ENCODE results near the gene TAS2R8.

TAS2R8 gene

GRCh38 chr12:10826258-10826657, 19.2 kb upstream of the TAS2R8 start, which contains the start of gene TAS2R10:
TAS2R10 (minus strand) TSS chr12:10826358; CDS start chr12:10826269, 89 bp downstream.
- Histone ChIP-seq H2AFZ (ENCODE audit: low read length) (no peak within 1 kb of the TSS), H4K20me1 (ENCODE audit: insufficient read depth, low read length) (no peaks in the 10 kb centered on the region), H3K4me2 (ENCODE audit: low read length) (no peak within 1 kb of the TSS), H3K4me3 (ENCODE audit: low read depth, low read length, poor library complexity, severe bottlenecking) (no peak within 1 kb of the TSS), H3K9ac (ENCODE audit: low read length) (no peak within 1 kb of the TSS), H3K27ac (ENCODE audit: low read depth, low read length, poor library complexity, severe bottlenecking) (no peak within 1 kb of the TSS), H3F3A (ENCODE audit: insufficient read depth, low read length) (no peaks in the 10 kb centered on the region), H3K79me2 (ENCODE audit: insufficient read depth, low read length) (no peaks in the 10 kb centered on the region), H3K4me1 (ENCODE audit: insufficient read depth, low read length, severe bottlenecking) (no peaks in the 10 kb centered on the region), H3K27me3 (ENCODE audit: insufficient read depth, low read length) (no peaks in the 10 kb centered on the region), H3K9me3 (ENCODE audit: low read length) (no peaks in the 10 kb centered on the region), H3K9me2 (ENCODE audit: low read depth, low read length) (no peaks in the 10 kb centered on the region; the same call in 1 of the 2 replicates), H3K36me3 (ENCODE audit: insufficient read depth, low read length) (no peaks in the 10 kb centered on the region)
- TF ChIP-seq EZH2 (IDR thresholded peaks at IDR 0.05; ENCODE audit: borderline replicate concordance, low read length) (no peak), CTCF (IDR thresholded peaks at IDR 0.05; ENCODE audit: low read length) (no peak)

DNA sequence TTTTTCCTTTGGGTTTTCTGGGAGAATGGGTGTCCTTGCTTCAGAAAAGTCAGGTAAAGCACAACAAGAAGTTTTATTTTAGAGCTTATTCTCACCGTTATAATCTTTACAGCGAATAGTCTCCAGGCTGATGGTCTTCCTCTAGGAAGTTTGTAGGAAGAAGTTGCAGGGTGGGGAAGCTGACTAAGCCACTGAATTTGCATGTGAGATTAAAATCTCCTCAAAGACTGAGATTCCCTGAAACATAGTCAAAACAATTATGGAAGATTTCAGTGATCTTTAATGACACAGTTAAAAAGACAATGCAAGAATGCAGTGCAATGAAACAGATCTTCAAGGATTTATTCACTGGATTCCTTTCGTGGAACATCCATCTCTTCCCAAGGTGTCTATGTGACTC, 17.9 kb upstream of the TAS2R8 start:
- TF ChIP-seq EZH2 (IDR thresholded peaks at IDR 0.05; ENCODE audit: borderline replicate concordance, low read length) (no peak), CTCF (IDR thresholded peaks at IDR 0.05; ENCODE audit: low read length) (no peak)
- H3F3A ChIP-seq (ENCODE audit: insufficient read depth, low read length), result no peaks in the 10 kb centered on the region

GRCh38 chr12:10811883-10812536, 4.9 kb upstream of the TAS2R8 start:
- Histone ChIP-seq H3K4me1 (ENCODE audit: insufficient read depth, low read length, severe bottlenecking) (no peaks in the 10 kb centered on the region), H3K36me3 (ENCODE audit: insufficient read depth, low read length) (no peaks in the 10 kb centered on the region)

More for the DNA sequence above, 17.9 kb upstream of the TAS2R8 start:
- Histone ChIP-seq H3K4me3 (ENCODE audit: low read depth, low read length, poor library complexity, severe bottlenecking) (no peak overlapping the region), H3K36me3 (ENCODE audit: insufficient read depth, low read length) (no peaks in the 10 kb centered on the region), H4K20me1 (ENCODE audit: insufficient read depth, low read length) (no peaks in the 10 kb centered on the region), H3K9me3 (ENCODE audit: low read length) (no peaks in the 10 kb centered on the region), H2AFZ (ENCODE audit: low read length) (no peak overlapping the region), H3K4me2 (ENCODE audit: low read length) (no peak overlapping the region), H3K4me1 (ENCODE audit: insufficient read depth, low read length, severe bottlenecking) (no peaks in the 10 kb centered on the region), H3K79me2 (ENCODE audit: insufficient read depth, low read length) (no peaks in the 10 kb centered on the region), H3K27ac (ENCODE audit: low read depth, low read length, poor library complexity, severe bottlenecking) (no peak overlapping the region), H3K27me3 (ENCODE audit: insufficient read depth, low read length) (no peaks in the 10 kb centered on the region), H3K9me2 (ENCODE audit: low read depth, low read length) (no peaks in the 10 kb centered on the region; the same call in 1 of the 2 replicates), H3K9ac (ENCODE audit: low read length) (no peak overlapping the region)

More at GRCh38 chr12:10811883-10812536, 4.9 kb upstream of the TAS2R8 start:
- Histone ChIP-seq H3K9me2 (ENCODE audit: low read depth, low read length) (no peaks in the 10 kb centered on the region), H3K27ac (ENCODE audit: low read depth, low read length, poor library complexity, severe bottlenecking) (no peak overlapping the region), H3K4me2 (ENCODE audit: low read length) (no peak overlapping the region), H3K79me2 (ENCODE audit: insufficient read depth, low read length) (no peaks in the 10 kb centered on the region), H3F3A (ENCODE audit: insufficient read depth, low read length) (no peaks in the 10 kb centered on the region), H3K27me3 (ENCODE audit: insufficient read depth, low read length) (no peaks in the 10 kb centered on the region), H3K9me3 (ENCODE audit: low read length) (no peaks in the 10 kb centered on the region), H2AFZ (ENCODE audit: low read length) (no peak overlapping the region), H4K20me1 (ENCODE audit: insufficient read depth, low read length) (no peaks in the 10 kb centered on the region), H3K9ac (ENCODE audit: low read length) (no peak overlapping the region), H3K4me3 (ENCODE audit: low read depth, low read length, poor library complexity, severe bottlenecking) (no peak overlapping the region)
- TF ChIP-seq CTCF (IDR thresholded peaks at IDR 0.05; ENCODE audit: low read length) (no peak), EZH2 (IDR thresholded peaks at IDR 0.05; ENCODE audit: borderline replicate concordance, low read length) (no peak)
